Activated B cell treated with CpG ODN at 0.5 μM for 24 hours (primary cell): ENCODE measurements around the gene TLR2. TPM values are rescaled to one million over a fixed set of nuclear protein-coding genes. Genes with fewer than 3 reads are reported as not detected.

Experiments used
- ATAC-seq: fragments of 200-7000 bp; cut with Tn5 transposase; one replicate; pipeline ENCODE4 v1.10.0; 2021; ENCODE audit warnings: low read depth, mild to moderate bottlenecking, moderate library complexity
- CTCF ChIA-PET: fragments of 350-600 bp; sonication (Branson Sonifier 250); formaldehyde crosslinking; loops from one replicate; lab custom pipeline; 2021; ENCODE audit warnings: antibody characterized with exemption; lab: Charles Lee
- POLR2A ChIA-PET: fragments of 350-600 bp; sonication (Branson Sonifier 250); formaldehyde crosslinking; loops from one replicate; lab custom pipeline; 2021; ENCODE audit warnings: antibody characterized with exemption; lab: Charles Lee
- DNase-seq: peaks from one replicate; pipeline ENCODE4 v3.0.0; 2022
- H3K27ac Mint-ChIP-seq: one replicate; pipeline ENCODE4 v1.8.0; 2020; ENCODE audit warnings: mixed read lengths
- H3K27me3 Mint-ChIP-seq: one replicate; pipeline ENCODE4 v1.8.0; 2021; ENCODE audit warnings: mixed read lengths
- H3K36me3 Mint-ChIP-seq: one replicate; pipeline ENCODE4 v1.8.0; 2021; ENCODE audit warnings: low read depth, mixed read lengths
- H3K4me1 Mint-ChIP-seq: one replicate; pipeline ENCODE4 v1.8.0; 2021; ENCODE audit warnings: mixed read lengths
- H3K4me3 Mint-ChIP-seq: one replicate; pipeline ENCODE4 v1.8.0; 2020; ENCODE audit warnings: mild to moderate bottlenecking, mixed read lengths
- H3K9me3 Mint-ChIP-seq: one replicate; pipeline ENCODE4 v1.8.0; 2020; ENCODE audit warnings: mixed read lengths
- CTCF ChIP-seq: fragments of 200-600 bp; IDR thresholded peaks from one replicate; pipeline ENCODE4 v1.8.0; 2022; ENCODE audit warnings: antibody characterized with exemption, mild to moderate bottlenecking
- intact Hi-C: fragments of 100-400 bp; cut with micrococcal nuclease; formaldehyde crosslinking; loops from one replicate; pipeline ENCODE4 v1.15.1; 2024
- total RNA-seq: library from RNA; stranded (reverse); gene quantifications from 2 replicates; pipeline ENCODE4 v1.2.3, GENCODE V29; 2022

The TLR2 gene
- 3.6 and 4.3 TPM in 2 replicates for total RNA-seq

GRCh38 chr4:153684182-153684970 lies at the start of gene TLR2:
Gene TLR2, plus strand, starts transcription at chr4:153684280. Its CDS starts 18,628 bp downstream, at chr4:153702908.
- Mint-ChIP-seq H3K4me1 (peaks cover 12% of the 10 kb centered on the region), H3K4me3 (peak within 1 kb of the TSS; percentile 82), H3K9me3 (peaks cover 15% of the 10 kb centered on the region), H3K27ac (peak within 1 kb of the TSS; percentile 9), H3K27me3 (peaks cover 5% of the 10 kb centered on the region), H3K36me3 (peaks cover 19% of the 10 kb centered on the region)
- TF ChIP-seq CTCF: no peak
- intact Hi-C loops: loop anchor here (1.0 to 10.0 kb wide), 2 partner anchors 44 to 1150 kb away; partner anchors contain the start of gene FBXW7
- ChIA-PET POLR2A (no interaction called here), CTCF (no interaction called here)
- peak; percentile 90 for ATAC-seq
- DNase-seq: peak; percentile 66

GRCh38 chr4:153634738-153635353 lies 49.2 kb upstream of the TLR2 start:
- POLR2A ChIA-PET: no interaction called here
- CTCF ChIA-PET: interaction anchor here (0.6 to 4.1 kb wide), 8 partner anchors 9 to 313 kb away, joined by 3 to 31 read pairs (median 4); no protein-coding TSS in a partner anchor

GRCh38 chr4:153635846-153636245 lies 48.2 kb upstream of the TLR2 start:
- intact Hi-C loops: no loop called here
- Mint-ChIP-seq H3K27ac (no peak overlapping the region), H3K9me3 (no peaks in the 10 kb centered on the region), H3K36me3 (peaks cover 74% of the 10 kb centered on the region), H3K4me3 (no peak overlapping the region), H3K4me1 (peaks cover 4% of the 10 kb centered on the region), H3K27me3 (no peaks in the 10 kb centered on the region)
- ChIA-PET POLR2A (no interaction called here), CTCF (interaction anchor here (0.8 to 4.1 kb wide), 3 partner anchors 8 to 114 kb away, joined by 3 to 31 read pairs (median 11); no protein-coding TSS in a partner anchor)
- TF ChIP-seq CTCF: no peak
- no peak for ATAC-seq
- DNase-seq: no peak

More at GRCh38 chr4:153634738-153635353, 49.2 kb upstream of the TLR2 start:
- no peaks in the 10 kb centered on the region for H3K27me3 Mint-ChIP-seq
- no peaks in the 10 kb centered on the region for H3K9me3 Mint-ChIP-seq
- H3K4me3 Mint-ChIP-seq: no peak overlapping the region
- TF ChIP-seq CTCF: peak; percentile 23
- H3K36me3 Mint-ChIP-seq: peaks cover 84% of the 10 kb centered on the region
- DNase-seq (no peak), ATAC-seq (peak; percentile 46)
- no peak overlapping the region for H3K27ac Mint-ChIP-seq
- H3K4me1 Mint-ChIP-seq: peaks cover 6% of the 10 kb centered on the region
- intact Hi-C loops: loop anchor here (1.0 kb wide), 2 partner anchors 8 to 115 kb away; no protein-coding TSS in a partner anchor

- CTCF ChIA-PET: no interaction called here
- Mint-ChIP-seq H3K27me3 (no peaks in the 10 kb centered on the region), H3K9me3 (no peaks in the 10 kb centered on the region), H3K36me3 (peaks cover 61% of the 10 kb centered on the region), H3K4me3 (no peak overlapping the region), H3K4me1 (peaks cover 4% of the 10 kb centered on the region), H3K27ac (no peak overlapping the region)
- no peak for TF ChIP-seq CTCF
- POLR2A ChIA-PET: no interaction called here
- DNase-seq: no peak
- intact Hi-C loops: no loop called here
- ATAC-seq: no peak
These were observed 46.9 kb upstream of the TLR2 start for GRCh38 chr4:153637201-153637600.

- POLR2A ChIA-PET: no interaction called here
These were observed 46.1 kb upstream of the TLR2 start for GRCh38 chr4:153638011-153638410.

More at GRCh38 chr4:153638011-153638410, 46.1 kb upstream of the TLR2 start:
- peaks cover 4% of the 10 kb centered on the region for H3K4me1 Mint-ChIP-seq
- H3K4me3 Mint-ChIP-seq: no peak overlapping the region
- intact Hi-C loops: no loop called here
- peaks cover 53% of the 10 kb centered on the region for H3K36me3 Mint-ChIP-seq
- CTCF ChIA-PET: no interaction called here
- no peak for DNase-seq
- H3K27me3 Mint-ChIP-seq: no peaks in the 10 kb centered on the region
- H3K27ac Mint-ChIP-seq: no peak overlapping the region
- H3K9me3 Mint-ChIP-seq: no peaks in the 10 kb centered on the region
- no peak for TF ChIP-seq CTCF
- ATAC-seq: no peak
